Hindlimb muscle (tissue), 1 donor: ENCODE results near the gene NELFB. TPM values are rescaled to one million over a fixed set of nuclear protein-coding genes. Genes with fewer than 3 reads are reported as not detected.
"Not testable (repeated sequence)": the region's sequence is repeated elsewhere in the genome, so short reads cannot be mapped to it uniquely, and the experiment has no call there.

Source experiments
- DNase-seq: peaks from one replicate; pipeline ENCODE4 v3.0.0-alpha.2; 2013
- polyA plus RNA-seq: library from polyadenylated mRNA; unstranded; fragments of 120-200 nt; gene quantifications from one replicate; pipeline ENCODE4 v1.2.1, GENCODE V29; 2013; ENCODE audit not compliant: insufficient read length

NELFB gene
- polyA plus RNA-seq, 1 donor = 53.1 TPM

DNA sequence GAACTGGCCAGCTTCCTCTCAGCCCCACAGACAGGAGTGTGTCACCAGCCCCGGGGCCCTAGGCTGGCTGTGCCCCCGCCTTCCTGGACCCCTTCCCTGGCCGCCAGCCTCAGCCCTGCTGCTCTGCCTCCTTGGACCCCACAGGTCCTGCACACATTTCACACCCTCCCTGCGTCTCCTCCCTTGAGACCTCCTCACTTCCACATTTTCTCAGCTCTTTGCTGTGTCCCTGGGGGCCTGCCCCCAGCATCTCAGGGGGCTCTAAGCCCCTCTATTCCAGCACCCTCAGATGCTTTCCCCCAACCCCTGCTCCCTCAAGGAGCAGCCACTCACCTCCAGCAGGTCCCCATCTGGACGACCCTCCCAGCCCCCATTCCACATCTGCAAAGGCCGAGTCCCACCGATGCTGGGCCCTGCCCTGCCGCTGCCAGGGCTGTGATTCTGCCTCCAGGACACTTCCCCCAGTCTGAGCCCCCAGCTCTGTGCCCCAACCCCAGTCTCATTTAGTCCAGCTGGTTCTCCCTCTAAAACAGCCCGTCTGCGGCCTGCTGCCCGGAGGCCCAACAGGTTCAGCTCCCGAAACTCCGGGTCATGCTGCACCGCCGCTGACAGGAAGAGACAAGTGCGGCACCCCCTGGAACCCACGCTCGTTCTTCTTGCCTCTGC, 20.2 kb upstream of the NELFB start:
- DNase-seq = no peak

- no peak for DNase-seq
These were observed 19.5 kb upstream of the NELFB start for GRCh38 chr9:137235424-137236237.

DNA sequence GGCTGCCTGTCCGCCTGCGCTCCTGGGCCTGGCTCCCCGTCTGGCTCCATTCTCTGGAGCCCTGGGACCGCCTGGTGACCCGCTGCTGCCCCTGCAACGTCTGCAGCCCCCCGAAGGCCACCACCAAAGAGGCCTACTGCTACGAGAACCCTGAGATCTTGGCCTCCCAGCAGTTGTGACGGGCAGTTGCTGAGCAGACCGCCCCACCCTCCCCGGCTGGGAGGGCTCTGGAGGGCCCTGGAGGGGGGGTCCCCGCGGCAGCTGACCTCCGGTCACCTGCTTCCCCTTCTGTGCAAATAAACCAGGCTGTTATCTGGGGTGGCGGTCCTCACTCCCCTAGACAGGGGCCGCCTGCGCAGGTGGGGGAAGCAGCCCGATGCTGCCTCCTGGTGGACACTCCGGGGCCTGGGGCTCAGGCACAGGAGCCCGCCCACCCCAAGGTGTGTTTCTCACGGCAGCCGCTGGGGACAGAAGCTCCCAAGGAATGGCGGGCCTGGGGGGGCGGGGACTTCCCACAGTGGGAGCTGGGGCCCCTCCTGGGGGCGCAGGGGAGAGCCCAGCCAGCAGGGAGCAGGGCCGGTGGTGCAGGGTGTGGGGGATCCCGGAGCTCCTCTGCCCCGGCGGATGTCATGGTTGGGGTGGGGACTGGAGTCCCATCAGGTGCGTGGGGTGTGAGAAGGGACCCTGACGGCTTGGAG, 18.7 kb upstream of the NELFB start:
- DNase-seq = peak; percentile 76

- DNase-seq = no peak
These were observed 18.1 kb upstream of the NELFB start for GRCh38 chr9:137236936-137237421.

DNA sequence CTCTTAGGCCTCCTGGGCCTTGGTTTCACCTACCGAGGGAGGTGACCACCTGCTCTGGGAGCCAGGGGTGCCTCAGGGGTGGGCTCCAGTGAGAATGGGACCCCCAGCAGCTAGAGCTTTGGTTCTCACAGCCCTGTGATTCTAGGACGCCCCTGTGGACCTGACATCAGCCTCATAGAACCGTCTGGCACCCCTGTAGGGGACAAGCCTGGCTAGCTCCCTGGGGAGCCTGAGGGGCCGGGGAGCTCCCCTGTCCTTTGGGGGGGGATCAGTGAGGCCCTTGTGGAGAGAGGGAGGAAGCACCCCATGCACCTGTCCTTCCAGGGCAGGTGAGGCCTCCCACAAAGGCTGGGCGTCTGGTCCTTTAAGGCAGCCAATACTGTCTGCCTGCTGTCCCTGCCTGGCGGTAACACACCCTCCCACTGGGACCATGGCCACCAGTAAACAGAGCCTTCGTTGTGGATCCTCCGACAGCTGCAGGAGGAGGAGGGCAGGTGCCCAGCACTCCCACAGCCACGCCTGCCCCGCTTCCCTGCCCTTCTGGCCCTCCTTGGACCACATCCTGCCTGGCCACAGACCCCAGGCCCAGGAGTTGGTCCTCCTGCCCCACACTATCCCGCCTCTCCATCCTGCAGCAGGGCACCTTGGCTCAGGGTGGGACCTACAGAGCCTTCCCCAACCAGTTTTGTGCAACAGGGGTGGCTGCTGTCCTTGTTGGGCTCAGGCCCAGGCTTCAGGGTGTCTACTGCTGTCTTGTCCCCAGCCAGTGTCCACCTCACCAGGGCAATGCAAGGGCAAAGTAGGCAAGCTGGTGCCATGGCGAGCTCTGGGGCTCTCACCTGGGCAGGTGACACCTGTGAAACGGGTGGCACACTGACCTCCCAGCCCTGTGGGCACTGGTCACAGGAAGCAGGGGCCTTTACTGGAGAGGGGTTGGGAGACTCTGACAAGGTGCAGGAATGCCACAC, 17.1 kb upstream of the NELFB start:
- no peak for DNase-seq

DNA sequence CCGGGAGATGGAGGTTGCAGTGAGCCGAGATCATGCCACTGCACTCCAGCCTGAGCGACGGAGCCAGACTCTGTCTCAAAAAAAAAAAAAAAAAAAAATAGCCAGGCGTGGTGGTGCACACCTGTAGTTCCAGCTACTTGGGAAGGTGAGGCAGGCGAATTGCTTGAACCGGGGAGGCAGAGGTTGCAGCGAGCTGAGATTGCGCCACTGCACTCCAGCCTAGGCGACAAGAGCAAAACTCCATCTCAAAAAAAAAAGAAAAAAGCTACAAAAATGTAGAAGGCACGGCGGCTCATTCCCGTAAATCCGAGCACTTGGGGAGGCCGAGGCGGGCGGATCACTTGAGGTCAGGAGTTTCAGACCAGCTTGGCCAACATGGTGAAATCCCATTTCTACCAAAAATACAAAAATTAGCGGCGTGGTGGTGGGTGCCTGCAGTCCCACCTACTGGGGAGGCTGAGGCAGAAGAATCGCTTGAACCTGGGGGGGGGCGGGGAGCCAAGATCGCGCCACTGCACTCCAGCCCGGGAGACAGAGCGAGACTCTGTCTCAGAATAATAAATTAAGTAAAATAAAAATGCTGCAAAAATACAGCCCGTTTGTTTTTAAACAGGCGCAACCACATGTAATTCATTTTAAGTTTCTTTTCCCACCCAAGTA, 15.5 kb upstream of the NELFB start:
- not testable (repeated sequence) for DNase-seq

- peak; percentile 84 for DNase-seq
These were observed 14.7 kb upstream of the NELFB start for GRCh38 chr9:137240318-137240840.

- peak; percentile 100 for DNase-seq
These were observed 14.2 kb upstream of the NELFB start, which contains the start of gene TUBB4B for GRCh38 chr9:137240841-137241489. Gene TUBB4B (plus strand): TSS chr9:137241287. CDS start chr9:137241361, 74 bp downstream.

GRCh38 chr9:137241490-137242268, 13.4 kb upstream of the NELFB start:
- DNase-seq = no peak

- no peak for DNase-seq
These were observed 12.6 kb upstream of the NELFB start for GRCh38 chr9:137242269-137243203.

- DNase-seq = not testable (repeated sequence)
These were observed 11.9 kb upstream of the NELFB start for GRCh38 chr9:137243266-137243625.

DNA sequence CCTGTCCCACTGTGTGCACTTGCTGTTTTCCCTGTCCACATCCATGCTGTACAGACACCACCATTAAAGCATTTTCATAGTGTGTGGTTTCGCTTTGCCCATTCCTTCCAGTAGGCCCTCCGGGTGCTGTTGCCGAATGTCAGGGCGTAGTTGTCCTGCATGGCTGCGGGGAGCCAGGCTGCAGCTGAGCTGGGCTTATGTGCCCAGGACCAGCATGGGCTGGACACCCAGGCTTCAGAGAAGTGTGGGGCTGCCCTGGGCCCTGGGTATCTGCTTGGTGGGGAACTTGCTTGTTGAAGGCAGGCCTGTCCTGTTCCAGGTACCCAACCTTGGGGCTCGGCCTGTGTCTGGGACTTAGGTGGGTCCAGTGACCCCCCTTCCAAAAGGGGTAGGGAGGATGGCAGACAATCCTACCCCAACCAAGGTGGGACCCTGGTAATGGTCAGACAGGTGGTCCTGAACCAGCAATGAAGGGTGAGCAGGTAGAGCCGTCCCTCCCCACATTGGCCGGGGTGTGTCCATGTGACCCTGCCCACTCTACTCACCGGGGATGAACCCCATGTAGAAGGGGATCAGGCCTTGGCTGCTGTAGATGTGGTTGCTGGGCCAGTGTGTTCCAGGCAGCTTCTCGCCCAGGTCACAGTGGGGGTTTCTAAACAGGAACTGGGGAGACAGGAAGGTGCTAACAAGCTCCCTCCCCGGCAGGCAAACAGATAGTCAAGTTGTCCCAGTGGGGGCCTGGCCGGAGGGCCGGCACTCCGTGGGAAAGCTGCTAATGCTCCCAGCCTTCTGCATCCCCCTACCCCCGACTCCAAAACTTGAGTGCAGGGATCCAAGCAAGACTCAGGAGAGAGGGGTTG, 11.3 kb upstream of the NELFB start:
- no peak for DNase-seq

- DNase-seq = no peak
These were observed 10.4 kb upstream of the NELFB start for GRCh38 chr9:137244486-137245449.

- DNase-seq = no peak
These were observed 9.4 kb upstream of the NELFB start for GRCh38 chr9:137245450-137246421.
